ENCODE measurements around the gene MYO9B. TPM values are rescaled to one million over a fixed set of nuclear protein-coding genes. Genes with fewer than 3 reads are reported as not detected.
A peak's percentile ranks its signal among the peaks of the same experiment; 100 is the strongest.

Gene MYO9B, protein sequence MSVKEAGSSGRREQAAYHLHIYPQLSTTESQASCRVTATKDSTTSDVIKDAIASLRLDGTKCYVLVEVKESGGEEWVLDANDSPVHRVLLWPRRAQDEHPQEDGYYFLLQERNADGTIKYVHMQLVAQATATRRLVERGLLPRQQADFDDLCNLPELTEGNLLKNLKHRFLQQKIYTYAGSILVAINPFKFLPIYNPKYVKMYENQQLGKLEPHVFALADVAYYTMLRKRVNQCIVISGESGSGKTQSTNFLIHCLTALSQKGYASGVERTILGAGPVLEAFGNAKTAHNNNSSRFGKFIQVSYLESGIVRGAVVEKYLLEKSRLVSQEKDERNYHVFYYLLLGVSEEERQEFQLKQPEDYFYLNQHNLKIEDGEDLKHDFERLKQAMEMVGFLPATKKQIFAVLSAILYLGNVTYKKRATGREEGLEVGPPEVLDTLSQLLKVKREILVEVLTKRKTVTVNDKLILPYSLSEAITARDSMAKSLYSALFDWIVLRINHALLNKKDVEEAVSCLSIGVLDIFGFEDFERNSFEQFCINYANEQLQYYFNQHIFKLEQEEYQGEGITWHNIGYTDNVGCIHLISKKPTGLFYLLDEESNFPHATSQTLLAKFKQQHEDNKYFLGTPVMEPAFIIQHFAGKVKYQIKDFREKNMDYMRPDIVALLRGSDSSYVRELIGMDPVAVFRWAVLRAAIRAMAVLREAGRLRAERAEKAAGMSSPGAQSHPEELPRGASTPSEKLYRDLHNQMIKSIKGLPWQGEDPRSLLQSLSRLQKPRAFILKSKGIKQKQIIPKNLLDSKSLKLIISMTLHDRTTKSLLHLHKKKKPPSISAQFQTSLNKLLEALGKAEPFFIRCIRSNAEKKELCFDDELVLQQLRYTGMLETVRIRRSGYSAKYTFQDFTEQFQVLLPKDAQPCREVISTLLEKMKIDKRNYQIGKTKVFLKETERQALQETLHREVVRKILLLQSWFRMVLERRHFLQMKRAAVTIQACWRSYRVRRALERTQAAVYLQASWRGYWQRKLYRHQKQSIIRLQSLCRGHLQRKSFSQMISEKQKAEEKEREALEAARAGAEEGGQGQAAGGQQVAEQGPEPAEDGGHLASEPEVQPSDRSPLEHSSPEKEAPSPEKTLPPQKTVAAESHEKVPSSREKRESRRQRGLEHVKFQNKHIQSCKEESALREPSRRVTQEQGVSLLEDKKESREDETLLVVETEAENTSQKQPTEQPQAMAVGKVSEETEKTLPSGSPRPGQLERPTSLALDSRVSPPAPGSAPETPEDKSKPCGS (N-terminal part only)
- polyA plus RNA-seq (2013), result 64.1 and 65.1 TPM in 2 replicates

DNA sequence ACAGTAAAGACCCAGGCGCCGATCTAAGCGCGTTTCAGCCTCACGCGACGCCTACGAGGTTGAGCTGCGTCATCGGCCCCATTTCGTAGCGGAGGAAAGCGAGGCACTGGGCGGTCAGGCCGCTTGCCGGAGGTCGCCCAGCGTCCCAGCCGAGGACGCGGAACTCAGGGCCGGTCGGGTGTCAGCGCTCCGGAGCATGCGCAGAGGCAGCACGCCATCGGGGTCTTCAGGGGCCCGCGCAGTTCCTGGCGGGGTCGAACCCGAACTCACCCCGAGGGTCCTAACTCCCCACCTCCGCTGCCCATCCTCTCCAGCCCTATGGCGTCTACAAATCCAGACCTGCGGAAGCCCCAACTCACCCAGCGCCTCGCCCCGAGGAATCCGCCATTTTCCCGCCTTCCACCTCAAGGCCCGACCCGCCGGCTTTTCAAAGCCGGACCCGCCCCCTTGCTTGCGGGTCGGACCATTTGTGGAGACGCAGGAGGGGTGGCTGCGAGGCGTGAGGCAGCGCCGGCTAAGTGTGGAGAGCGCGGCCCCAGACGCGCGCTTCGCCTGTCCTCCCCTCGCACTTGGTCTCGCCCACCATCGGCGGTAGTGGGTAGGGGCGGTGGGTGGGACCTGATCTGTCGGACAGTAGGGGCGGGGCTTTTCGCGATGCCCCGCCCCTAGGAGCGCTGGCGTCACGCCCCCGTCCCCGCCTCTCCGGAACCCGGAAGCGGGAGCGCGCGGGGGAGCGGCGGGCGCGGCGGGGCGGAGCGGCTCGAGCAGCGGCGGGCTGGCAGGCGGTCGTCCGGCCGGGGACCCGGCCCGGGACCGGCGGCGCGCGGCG, at the start of gene MYO9B, which contains the start of gene HAUS8:
Gene MYO9B, plus strand, starts transcription at position 743 of the 829 bp plus-strand sequence. CDS start 25,941 bp downstream, outside the sequence.
Gene HAUS8, minus strand, starts transcription at position 418 of the 829 bp plus-strand sequence. Its CDS starts 30 bp downstream, at position 388.
- peaks cover 24 to 32% of the 10 kb centered on the region in 2 experiments for H3K4me1 ChIP-seq (ENCODE audit: control insufficient read depth in 1 of 2, insufficient read depth in 2 of 2, low read length in 2 of 2)
- H2BK5ac ChIP-seq (ENCODE audit: low read depth, low read length, poor library complexity), result peak within 1 kb of the TSS; percentile 87
- H2AFZ ChIP-seq (ENCODE audit: insufficient read depth, low read length, poor library complexity), result peak within 1 kb of the TSS; percentile 93
- peak within 1 kb of the TSS; percentile 56 for H2AK5ac ChIP-seq (ENCODE audit: low read length)
- H4K12ac ChIP-seq (ENCODE audit: low read depth, low read length), result peak within 1 kb of the TSS; percentile 54
- H3K9me3 ChIP-seq (ENCODE audit: insufficient read depth, low read depth, low read length), result no peaks in the 10 kb centered on the region
- peak within 1 kb of the TSS; percentile 49 for H3K27ac ChIP-seq (ENCODE audit: low read depth, low read length)
- H3K18ac ChIP-seq (ENCODE audit: low read length), result peak within 1 kb of the TSS; percentile 87
- H3K79me1 ChIP-seq (ENCODE audit: low read length), result peaks cover 17% of the 10 kb centered on the region
- peak within 1 kb of the TSS; percentile 81 for H3K4me2 ChIP-seq (ENCODE audit: low read length)
- WGBS (ENCODE audit: extremely low coverage, insufficient coverage, insufficient read length), result no CpG with 5 or more reads among the region's 103 CpGs
- H2BK120ac ChIP-seq (ENCODE audit: insufficient read depth, low read length, poor library complexity), result peak within 1 kb of the TSS; percentile 35
- H3K27me3 ChIP-seq (ENCODE audit: insufficient read depth, low read length), result no peaks in the 10 kb centered on the region
- H2BK12ac ChIP-seq (ENCODE audit: low read length), result no peak within 1 kb of the TSS
- peak; percentile 99 to 100 for DNase-seq
- H4K91ac ChIP-seq (ENCODE audit: low read depth, low read length), result peak within 1 kb of the TSS; percentile 87
- H3K14ac ChIP-seq (ENCODE audit: low read length), result peak within 1 kb of the TSS; percentile 80
- peak within 1 kb of the TSS; percentile 99 for H3K4me3 ChIP-seq (ENCODE audit: low read depth, low read length)
- H3K36me3 ChIP-seq (ENCODE audit: control insufficient read depth in 1 of 2, insufficient read depth in 2 of 2, low read length in 2 of 2), result peaks cover 15 to 23% of the 10 kb centered on the region in 2 experiments
- H3K9ac ChIP-seq (ENCODE audit: low read length), result peak within 1 kb of the TSS; percentile 95
- H3K79me2 ChIP-seq (ENCODE audit: control insufficient read depth, insufficient read depth, low read length, poor library complexity), result peaks cover 45% of the 10 kb centered on the region
- no peak within 1 kb of the TSS for H3K23ac ChIP-seq (ENCODE audit: low read length)
- H4K8ac ChIP-seq (ENCODE audit: low read depth, low read length), result peak within 1 kb of the TSS; percentile 81
- peak within 1 kb of the TSS; percentile 87 for H3K4ac ChIP-seq (ENCODE audit: low read depth, low read length)

DNA sequence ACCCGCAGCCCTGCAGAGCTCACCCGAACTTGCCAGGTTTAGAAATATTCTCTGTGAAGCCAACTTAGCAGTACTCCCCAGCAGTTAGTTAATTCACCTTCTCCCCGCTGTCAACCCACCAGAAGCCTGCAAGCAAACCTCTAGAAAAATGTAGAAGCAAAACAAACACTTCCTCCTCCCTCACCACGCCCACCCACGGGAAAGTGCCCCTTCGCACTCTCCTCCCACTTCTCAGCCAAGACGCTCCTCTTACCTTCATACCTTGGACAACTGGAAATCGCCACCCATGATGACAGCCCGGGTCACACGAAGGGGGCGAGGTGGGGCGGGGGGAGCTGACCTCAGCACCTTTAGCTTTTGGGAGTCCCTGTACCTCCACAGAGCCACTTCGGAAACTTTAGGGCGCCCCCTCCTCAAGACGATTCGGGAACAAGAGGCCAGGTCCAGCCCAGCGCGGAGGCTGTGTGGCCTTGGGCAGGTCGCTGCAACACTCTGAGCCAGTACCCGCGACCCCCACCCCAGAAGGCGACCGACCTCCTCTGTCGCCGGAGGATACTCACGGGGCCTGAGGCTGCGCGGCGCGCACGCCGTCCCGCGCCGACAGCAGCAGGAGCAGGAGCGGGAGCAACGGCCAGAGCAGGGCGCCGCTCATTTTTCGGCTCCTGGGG, 49.5 kb upstream of the MYO9B start:
- Histone ChIP-seq H3K4ac (ENCODE audit: low read depth, low read length) (no peak overlapping the region), H3K4me1 (ENCODE audit: control insufficient read depth in 1 of 2, insufficient read depth in 2 of 2, low read length in 2 of 2) (peaks cover 11 to 26% of the 10 kb centered on the region in 2 experiments), H4K12ac (ENCODE audit: low read depth, low read length) (no peak overlapping the region), H3K27me3 (ENCODE audit: insufficient read depth, low read length) (no peaks in the 10 kb centered on the region), H3K36me3 (ENCODE audit: control insufficient read depth in 1 of 2, insufficient read depth in 2 of 2, low read length in 2 of 2) (no peaks in the 10 kb centered on the region), H2BK12ac (ENCODE audit: low read length) (no peak overlapping the region), H2BK120ac (ENCODE audit: insufficient read depth, low read length, poor library complexity) (no peak overlapping the region), H3K27ac (ENCODE audit: low read depth, low read length) (no peak overlapping the region), H2BK5ac (ENCODE audit: low read depth, low read length, poor library complexity) (no peak overlapping the region), H3K9me3 (ENCODE audit: insufficient read depth, low read depth, low read length) (peaks cover 3% of the 10 kb centered on the region), H3K18ac (ENCODE audit: low read length) (peak overlapping the region; percentile 12), H4K8ac (ENCODE audit: low read depth, low read length) (peak overlapping the region; percentile 25), H3K79me1 (ENCODE audit: low read length) (peaks cover 9% of the 10 kb centered on the region), H3K79me2 (ENCODE audit: control insufficient read depth, insufficient read depth, low read length, poor library complexity) (no peaks in the 10 kb centered on the region), H3K14ac (ENCODE audit: low read length) (no peak overlapping the region), H4K91ac (ENCODE audit: low read depth, low read length) (no peak overlapping the region), H3K4me2 (ENCODE audit: low read length) (peak overlapping the region; percentile 100), H3K9ac (ENCODE audit: low read length) (no peak overlapping the region), H3K4me3 (ENCODE audit: low read depth, low read length) (peak overlapping the region; percentile 75), H2AFZ (ENCODE audit: insufficient read depth, low read length, poor library complexity) (peak overlapping the region; percentile 4), H2AK5ac (ENCODE audit: low read length) (no peak overlapping the region), H3K23ac (ENCODE audit: low read length) (no peak overlapping the region)
- DNase-seq, result peak; percentile 7 to 24
- no CpG with 5 or more reads among the region's 40 CpGs for WGBS (ENCODE audit: extremely low coverage, insufficient coverage, insufficient read length)

GRCh38 chr19:17026706-17027534, 48.7 kb upstream of the MYO9B start, which contains the start of gene CPAMD8:
TSS of gene CPAMD8 (minus strand) at chr19:17026810. CDS start at chr19:17026642, 168 bp downstream.
- Histone ChIP-seq H3K27me3 (ENCODE audit: insufficient read depth, low read length) (no peaks in the 10 kb centered on the region), H3K4me3 (ENCODE audit: low read depth, low read length) (peak within 1 kb of the TSS; percentile 75), H3K79me2 (ENCODE audit: control insufficient read depth, insufficient read depth, low read length, poor library complexity) (no peaks in the 10 kb centered on the region), H2BK5ac (ENCODE audit: low read depth, low read length, poor library complexity) (no peak within 1 kb of the TSS), H3K9me3 (ENCODE audit: insufficient read depth, low read depth, low read length) (peaks cover 3% of the 10 kb centered on the region), H2BK12ac (ENCODE audit: low read length) (no peak within 1 kb of the TSS), H2AFZ (ENCODE audit: insufficient read depth, low read length, poor library complexity) (peak within 1 kb of the TSS; percentile 23), H4K91ac (ENCODE audit: low read depth, low read length) (no peak within 1 kb of the TSS), H3K9ac (ENCODE audit: low read length) (no peak within 1 kb of the TSS), H3K4me1 (ENCODE audit: control insufficient read depth in 1 of 2, insufficient read depth in 2 of 2, low read length in 2 of 2) (peaks cover 11 to 20% of the 10 kb centered on the region in 2 experiments), H3K14ac (ENCODE audit: low read length) (no peak within 1 kb of the TSS), H3K36me3 (ENCODE audit: control insufficient read depth in 1 of 2, insufficient read depth in 2 of 2, low read length in 2 of 2) (no peaks in the 10 kb centered on the region), H2AK5ac (ENCODE audit: low read length) (peak within 1 kb of the TSS; percentile 52), H3K4me2 (ENCODE audit: low read length) (peak within 1 kb of the TSS; percentile 100), H4K12ac (ENCODE audit: low read depth, low read length) (no peak within 1 kb of the TSS), H4K8ac (ENCODE audit: low read depth, low read length) (peak within 1 kb of the TSS; percentile 43), H3K27ac (ENCODE audit: low read depth, low read length) (no peak within 1 kb of the TSS), H3K79me1 (ENCODE audit: low read length) (peaks cover 6% of the 10 kb centered on the region), H2BK120ac (ENCODE audit: insufficient read depth, low read length, poor library complexity) (no peak within 1 kb of the TSS), H3K4ac (ENCODE audit: low read depth, low read length) (no peak within 1 kb of the TSS), H3K23ac (ENCODE audit: low read length) (no peak within 1 kb of the TSS), H3K18ac (ENCODE audit: low read length) (peak within 1 kb of the TSS; percentile 12)
- WGBS (ENCODE audit: extremely low coverage, insufficient coverage, insufficient read length), result no CpG with 5 or more reads among the region's 67 CpGs
- no peak for DNase-seq

All from trophoblast cell (in vitro differentiated cells and primary cell).